IMR-90 (cell line): Measurements from ENCODE around the gene NUCB2. TPM values are rescaled to one million over a fixed set of nuclear protein-coding genes. Genes with fewer than 3 reads are reported as not detected.
A peak's percentile ranks its signal among the peaks of the same experiment; 100 is the strongest.

ENCODE experiments used
- ATAC-seq: fragments of 200-7000 bp; cut with Tn5 transposase; 2 replicates; pipeline ENCODE4 v1.9.1; 2020; ENCODE audit warnings: low read depth, mild to moderate bottlenecking, moderate library complexity
- BruUV-seq: library from RNA; stranded (reverse); fragments of 400-500 nt; replicated peaks from 2 replicates; lab custom pipeline; 2021; lab: Mats Ljungman, UMichigan
- CTCF ChIA-PET: fragments of 300-600 bp; formaldehyde crosslinking; extraction: SDS; loops from one replicate; lab custom pipeline; 2021; ENCODE audit warnings: antibody characterized with exemption; lab: Yijun Ruan, JAX
- POLR2A ChIA-PET: fragments of 300-600 bp; sonication (Branson Sonifier 250); formaldehyde crosslinking; loops from one replicate; lab custom pipeline; 2022; ENCODE audit warnings: antibody characterized with exemption; ENCODE audit not compliant: unreplicated experiment; lab: Charles Lee
- DNase-seq: peaks from one replicate; pipeline ENCODE4 v3.0.0; 2013
- H2AFZ ChIP-seq: replicated peaks from 2 replicates; pipeline ENCODE3; 2013; ENCODE audit warnings: low read length, mild to moderate bottlenecking; ENCODE audit not compliant: poor library complexity
- H2AK5ac ChIP-seq: 2 replicates; pipeline ENCODE4 v1.6.1; 2013; ENCODE audit warnings: low read depth, low read length, inconsistent platforms
- H2AK9ac ChIP-seq: replicated peaks from 2 replicates; pipeline ENCODE3; 2013; ENCODE audit warnings: mild to moderate bottlenecking, low read depth, low read length, moderate library complexity; ENCODE audit not compliant: poor library complexity
- H2BK120ac ChIP-seq: 2 replicates; pipeline ENCODE4 v1.6.1; 2013; ENCODE audit warnings: low read depth, low read length, inconsistent platforms
- H2BK15ac ChIP-seq: 3 replicates; pipeline ENCODE4 v1.6.1; 2013; ENCODE audit warnings: low read depth, low read length, inconsistent platforms
- H2BK20ac ChIP-seq: 2 replicates; pipeline ENCODE4 v1.6.1; 2013; ENCODE audit warnings: low read depth, mild to moderate bottlenecking, inconsistent platforms, low read length, moderate library complexity
- H2BK5ac ChIP-seq: 2 replicates; pipeline ENCODE4 v1.6.1; 2013; ENCODE audit warnings: mild to moderate bottlenecking, low read depth, low read length, inconsistent platforms; ENCODE audit not compliant: poor library complexity, severe bottlenecking
- H3K14ac ChIP-seq: replicated peaks from 2 replicates; pipeline ENCODE4 v1.6.1; 2013; ENCODE audit warnings: low read depth, low read length, inconsistent platforms
- H3K18ac ChIP-seq: 2 replicates; pipeline ENCODE4 v1.6.1; 2013; ENCODE audit warnings: low read depth, low read length, control low read depth
- H3K23ac ChIP-seq: 2 replicates; pipeline ENCODE4 v1.6.1; 2013; ENCODE audit warnings: low read depth, low read length, inconsistent platforms
- H3K27ac ChIP-seq: 2 replicates; pipeline ENCODE4 v1.5.1; 2013; ENCODE audit warnings: mild to moderate bottlenecking, control low read depth, low read length; ENCODE audit not compliant: insufficient read depth
- H3K27me3 ChIP-seq: 2 replicates; pipeline ENCODE4 v1.6.1; 2013; ENCODE audit warnings: low read length; ENCODE audit not compliant: control insufficient read depth, insufficient read depth
- H3K36me3 ChIP-seq: 2 replicates; pipeline ENCODE4 v1.6.1; 2013; ENCODE audit warnings: low read length, mixed read lengths; ENCODE audit not compliant: control insufficient read depth, insufficient read depth
- H3K4ac ChIP-seq: 2 replicates; pipeline ENCODE4 v1.6.1; 2013; ENCODE audit warnings: low read depth, low read length, inconsistent platforms
- H3K4me1 ChIP-seq: 2 replicates; pipeline ENCODE4 v1.6.1; 2013; ENCODE audit warnings: low read length, mixed read lengths; ENCODE audit not compliant: control insufficient read depth, insufficient read depth
- H3K4me2 ChIP-seq: 2 replicates; pipeline ENCODE4 v1.6.1; 2013; ENCODE audit warnings: low read depth, mild to moderate bottlenecking, control low read depth, low read length, moderate library complexity
- H3K4me3 ChIP-seq: 2 replicates; pipeline ENCODE4 v1.5.1; 2013; ENCODE audit warnings: low read depth, mild to moderate bottlenecking, control low read depth, low read length, moderate library complexity; ENCODE audit not compliant: insufficient read depth
- H3K56ac ChIP-seq: 2 replicates; pipeline ENCODE4 v1.6.1; 2013; ENCODE audit warnings: low read length, inconsistent platforms; ENCODE audit not compliant: insufficient read depth; ENCODE audit errors: extremely low read depth
- H3K79me1 ChIP-seq, 2 experiments: 2 replicates each; pipeline ENCODE4 v1.6.1; 2013; ENCODE audit warnings: low read length in 2 of 2, inconsistent platforms in 1 of 2, low read depth in 1 of 2
- H3K9ac ChIP-seq: 2 replicates; pipeline ENCODE4 v1.6.1; 2013; ENCODE audit warnings: low read depth, low read length, control low read depth
- H3K9me1 ChIP-seq: 2 replicates; pipeline ENCODE4 v1.6.1; 2013; ENCODE audit warnings: low read length, inconsistent platforms; ENCODE audit not compliant: insufficient read depth
- H3K9me3 ChIP-seq: 2 replicates; pipeline ENCODE4 v1.6.1; 2013; ENCODE audit warnings: low read length; ENCODE audit not compliant: control insufficient read depth, insufficient read depth
- H4K20me1 ChIP-seq: 2 replicates; pipeline ENCODE4 v1.6.1; 2013; ENCODE audit warnings: low read length, inconsistent platforms; ENCODE audit not compliant: insufficient read depth
- H4K5ac ChIP-seq: 2 replicates; pipeline ENCODE4 v1.6.1; 2013; ENCODE audit warnings: mild to moderate bottlenecking, low read depth, low read length, control low read depth
- H4K8ac ChIP-seq, 2 experiments: 2 replicates each; pipeline ENCODE4 v1.6.1; 2013; ENCODE audit warnings: low read depth in 2 of 2, low read length in 2 of 2, control low read depth in 1 of 2, inconsistent platforms in 1 of 2
- H4K91ac ChIP-seq: 2 replicates; pipeline ENCODE4 v1.6.1; 2013; ENCODE audit warnings: low read depth, low read length, inconsistent platforms; ENCODE audit not compliant: insufficient read depth
- BHLHE40 ChIP-seq: fragments of 150-350 bp; IDR thresholded peaks from 2 replicates; pipeline ENCODE4 v1.6.1; 2016; ENCODE audit warnings: mild to moderate bottlenecking, low read depth, low read length
- CHD1 ChIP-seq: IDR thresholded peaks from 2 replicates; pipeline ENCODE4 v1.6.1; 2012; ENCODE audit warnings: low read depth, low read length, improper control_type of control experiment
- NFE2L2 ChIP-seq: fragments of 150-350 bp; IDR thresholded peaks from 2 replicates; pipeline ENCODE4 v1.6.1; 2016; ENCODE audit warnings: low read depth, mild to moderate bottlenecking, low read length
- SMC3 ChIP-seq: fragments of 150-350 bp; IDR thresholded peaks from 2 replicates; pipeline ENCODE4 v1.6.1; 2016; ENCODE audit warnings: low read depth, mild to moderate bottlenecking, antibody characterized with exemption, low read length, moderate library complexity
- WGBS, 2 experiments: methylation state at CpG; one replicate each; pipeline versions ENCODE4 v1.1.5 to v1.1.7; 2013; ENCODE audit warnings: missing lambda C conversion rate in 2 of 2; ENCODE audit not compliant: insufficient read length in 1 of 2; ENCODE audit errors: extremely low coverage in 2 of 2; 5-methylcytosine and 5-hydroxymethylcytosine counted together
- dilution Hi-C: fragments of 300-500 bp; cut with HindIII; formaldehyde crosslinking; loops from one replicate; pipeline ENCODE4 v1.14.3; 2018; ENCODE audit warnings: low sequenced_read_pairs; ENCODE audit not compliant: unreplicated experiment
- in situ Hi-C: fragments of 300-500 bp; cut with MboI; formaldehyde crosslinking; loops from 3 replicates; pipeline ENCODE4 v1.14.3; 2019; ENCODE audit warnings: low sequenced_read_pairs, inconsistent platforms, mixed read lengths
- intact Hi-C: fragments of 100-400 bp; cut with micrococcal nuclease; formaldehyde crosslinking; loops from 2 replicates; pipeline ENCODE4 v1.10.0; 2022
- polyA plus RNA-seq, 3 experiments: library from polyadenylated mRNA; depleted of rRNA; stranded (reverse); fragments of >200 nt; gene quantifications; 2 replicates each; pipeline ENCODE4 v1.2.3, GENCODE V29; 2012; ENCODE audit warnings: low replicate concordance in 1 of 3
- total RNA-seq: library from RNA; depleted of rRNA; stranded (reverse); fragments of >200 nt; gene quantifications from 2 replicates; pipeline ENCODE4 v1.2.3, GENCODE V29; 2012
- TF ChIP-seq, protein P1 (sequence below): fragments of 150-350 bp; IDR thresholded peaks from 2 replicates; pipeline ENCODE4 v1.6.1; 2017; ENCODE audit warnings: mild to moderate bottlenecking, antibody characterized with exemption, low read length, low read depth

The NUCB2 gene
- total and polyA plus RNA-seq, 2 of the 4 experiments (the other 2 are of a cell fraction): 52.7 to 55.4 TPM

DNA sequence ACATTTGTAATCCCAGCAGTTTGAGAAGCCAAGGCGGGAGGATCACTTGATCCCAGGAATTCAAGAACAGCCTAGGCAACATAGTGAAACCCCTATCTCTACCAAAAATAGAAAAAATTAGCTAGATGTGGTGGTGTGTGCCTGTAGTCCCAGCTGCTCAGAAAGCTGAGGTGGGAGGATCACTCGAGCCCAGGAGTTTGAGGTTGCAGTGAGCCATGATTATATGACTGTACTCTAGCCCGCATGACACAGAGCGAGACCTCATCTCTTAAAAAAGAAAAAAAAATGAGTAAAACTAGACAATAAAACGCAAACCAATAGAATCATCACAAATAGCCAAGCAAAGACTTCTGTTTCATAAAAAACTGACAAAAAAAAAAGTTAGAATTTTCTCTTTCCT is 21.8 kb downstream of the NUCB2 start:
- TF ChIP-seq, protein P1, sequence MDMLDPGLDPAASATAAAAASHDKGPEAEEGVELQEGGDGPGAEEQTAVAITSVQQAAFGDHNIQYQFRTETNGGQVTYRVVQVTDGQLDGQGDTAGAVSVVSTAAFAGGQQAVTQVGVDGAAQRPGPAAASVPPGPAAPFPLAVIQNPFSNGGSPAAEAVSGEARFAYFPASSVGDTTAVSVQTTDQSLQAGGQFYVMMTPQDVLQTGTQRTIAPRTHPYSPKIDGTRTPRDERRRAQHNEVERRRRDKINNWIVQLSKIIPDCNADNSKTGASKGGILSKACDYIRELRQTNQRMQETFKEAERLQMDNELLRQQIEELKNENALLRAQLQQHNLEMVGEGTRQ: no peak
- TF ChIP-seq SMC3 (no peak), CHD1 (no peak), BHLHE40 (no peak), NFE2L2 (no peak)
- Histone ChIP-seq H2AK9ac (no peak overlapping the region), H2BK20ac (no peak overlapping the region), H2BK120ac (no peak overlapping the region), H2AFZ (no peak overlapping the region), H3K9me3 (no peaks in the 10 kb centered on the region), H3K9me1 (peaks cover 2% of the 10 kb centered on the region), H2BK5ac (no peak overlapping the region), H3K14ac (no peak overlapping the region), H3K4me2 (no peak overlapping the region), H2BK15ac (no peak overlapping the region), H3K23ac (no peak overlapping the region), H3K4me3 (no peak overlapping the region), H3K4ac (no peak overlapping the region), H4K8ac (no peak overlapping the region), H3K56ac (no peak overlapping the region), H4K5ac (no peak overlapping the region), H2AK5ac (no peak overlapping the region), H3K4me1 (peaks cover 3% of the 10 kb centered on the region), H4K20me1 (no peaks in the 10 kb centered on the region), H3K36me3 (peaks cover 6% of the 10 kb centered on the region), H3K18ac (no peak overlapping the region), H3K27ac (no peak overlapping the region), H3K9ac (no peak overlapping the region), H3K79me1 (no peaks in the 10 kb centered on the region; a peak in 1 of 4 replicates), H4K91ac (no peak overlapping the region), H3K27me3 (no peaks in the 10 kb centered on the region)
- DNase-seq (peak; percentile 39), ATAC-seq (no peak)
- ChIA-PET CTCF (no interaction called here), POLR2A (no interaction called here)
- in situ Hi-C loops (no loop called here), intact Hi-C loops (no loop called here), dilution Hi-C loops (no loop called here)
- BruUV-seq: no TSS peak
- WGBS, 2 experiments: no CpG with 5 or more reads among the region's 5 CpGs
